CD4-positive, alpha-beta T cell treated with Interleukin-4 for 4 hours (primary cell): ENCODE results near the gene LAMA4.

Source experiments
- DNase-seq: peaks from one replicate; pipeline ENCODE4 v3.0.0-alpha.2; 2020

LAMA4 gene

DNA sequence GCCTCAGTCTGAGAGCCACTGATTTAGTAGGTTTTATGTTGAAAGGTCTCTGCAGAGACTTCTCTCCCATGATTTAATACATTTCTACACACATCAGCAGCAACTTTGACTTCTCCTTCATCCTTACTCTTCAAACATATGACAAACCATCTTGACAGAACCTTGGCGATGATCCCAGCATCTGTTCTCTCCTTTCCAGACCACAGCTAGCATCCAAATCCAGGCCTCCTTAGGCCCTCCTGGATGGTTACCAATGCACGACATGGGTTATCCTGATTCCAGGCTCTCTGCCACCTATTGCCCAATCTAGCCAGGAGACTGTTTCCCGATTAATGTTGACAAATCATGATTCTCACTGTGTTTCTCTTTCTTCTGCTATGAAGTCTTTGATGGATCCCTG, 16.8 kb downstream of the LAMA4 start:
- DNase-seq, result no peak

DNA sequence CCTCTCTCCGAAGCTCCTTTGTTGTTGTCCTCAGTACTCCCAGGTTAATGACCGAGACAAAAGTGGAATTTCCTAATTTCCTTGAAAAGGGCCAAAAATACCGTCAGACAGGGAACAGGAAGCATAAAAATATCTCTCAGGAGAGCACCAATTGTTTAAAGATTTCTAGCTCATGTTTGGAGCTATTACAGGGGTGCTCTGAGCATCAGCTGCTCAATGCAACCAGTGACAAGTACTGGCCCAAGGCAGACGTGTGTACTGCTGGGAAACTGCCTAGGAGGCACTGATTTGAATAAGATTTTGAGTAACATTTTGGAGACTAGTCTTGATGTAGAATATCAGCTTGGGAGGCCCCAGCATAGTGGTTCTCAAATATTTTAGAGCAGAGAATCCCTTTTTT, 17.3 kb downstream of the LAMA4 start:
- DNase-seq, result no peak

DNA sequence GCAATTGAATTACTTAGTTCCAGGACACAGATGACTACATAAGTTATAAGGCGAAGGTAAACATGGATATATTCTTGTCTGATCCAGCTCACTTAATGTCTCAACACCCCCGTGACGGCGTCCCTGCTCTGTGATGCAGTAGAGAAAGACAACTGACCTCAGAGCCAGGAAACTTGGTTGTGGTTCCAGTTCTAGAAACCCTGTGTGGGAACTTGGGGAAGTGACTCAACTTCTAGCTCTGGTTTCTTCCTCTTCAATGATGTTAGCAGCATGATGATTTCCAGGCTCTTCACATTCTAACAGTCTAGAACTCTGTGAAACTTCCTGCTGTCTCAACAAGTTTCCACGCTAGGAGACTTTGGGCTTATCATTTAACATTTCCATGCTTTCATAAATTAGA, 18.4 kb downstream of the LAMA4 start:
- no peak for DNase-seq

DNA sequence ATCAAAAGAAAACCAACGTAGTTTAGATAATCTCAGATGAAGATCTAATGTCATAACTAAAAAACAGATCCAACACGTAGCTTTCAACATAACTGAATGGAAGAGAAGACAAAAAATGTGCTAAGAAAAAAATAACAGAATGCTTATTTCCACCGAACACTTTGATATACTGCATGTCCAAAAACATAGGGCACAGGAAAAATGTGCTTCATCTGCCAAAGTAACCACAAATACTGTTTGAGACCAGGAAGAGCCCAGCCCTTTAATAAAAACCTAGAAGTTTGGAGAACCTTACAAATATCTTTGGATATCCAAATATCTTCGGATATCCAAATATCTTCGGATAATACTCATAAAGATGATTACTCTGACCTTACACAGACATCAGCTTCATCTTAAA, 19.8 kb downstream of the LAMA4 start:
- no peak for DNase-seq

DNA sequence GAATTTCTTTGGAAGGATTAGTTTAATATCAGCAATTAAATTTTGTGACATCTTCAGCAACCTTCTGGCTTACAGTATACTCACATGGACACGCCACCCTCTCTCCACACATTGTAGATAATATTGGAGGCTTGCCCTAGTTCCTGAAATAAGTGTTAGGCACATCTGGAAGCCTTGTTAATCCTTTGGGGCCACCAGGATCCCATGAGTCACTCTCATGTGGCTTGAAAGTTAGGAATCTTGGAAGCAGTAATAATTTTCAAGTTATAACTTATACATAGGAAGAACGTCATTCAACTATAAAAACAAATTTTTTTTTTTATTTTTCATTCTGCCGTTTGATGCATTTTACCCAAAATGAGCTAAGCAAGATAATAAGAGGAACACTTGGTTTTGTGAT, 20.5 kb downstream of the LAMA4 start:
- DNase-seq, result no peak

DNA sequence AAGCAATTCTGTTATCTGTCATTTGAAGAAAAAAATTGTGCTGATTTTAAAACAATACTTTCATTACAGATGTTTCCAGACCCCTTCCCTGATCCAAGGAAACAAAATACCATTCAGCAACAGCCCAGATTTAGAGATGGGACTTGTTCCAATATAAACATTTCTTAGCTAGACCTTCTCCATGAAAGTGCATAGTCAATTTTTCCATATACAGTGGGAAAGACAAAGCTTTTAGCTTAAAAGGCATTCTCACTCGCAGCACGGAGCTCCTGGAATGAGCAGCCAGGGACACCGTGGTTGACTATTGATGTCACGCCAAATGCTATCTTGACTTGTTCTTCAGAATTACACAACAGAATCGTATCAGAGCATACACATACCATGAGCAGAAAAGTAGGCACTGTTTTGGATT, 21.5 kb downstream of the LAMA4 start:
- no peak for DNase-seq

DNA sequence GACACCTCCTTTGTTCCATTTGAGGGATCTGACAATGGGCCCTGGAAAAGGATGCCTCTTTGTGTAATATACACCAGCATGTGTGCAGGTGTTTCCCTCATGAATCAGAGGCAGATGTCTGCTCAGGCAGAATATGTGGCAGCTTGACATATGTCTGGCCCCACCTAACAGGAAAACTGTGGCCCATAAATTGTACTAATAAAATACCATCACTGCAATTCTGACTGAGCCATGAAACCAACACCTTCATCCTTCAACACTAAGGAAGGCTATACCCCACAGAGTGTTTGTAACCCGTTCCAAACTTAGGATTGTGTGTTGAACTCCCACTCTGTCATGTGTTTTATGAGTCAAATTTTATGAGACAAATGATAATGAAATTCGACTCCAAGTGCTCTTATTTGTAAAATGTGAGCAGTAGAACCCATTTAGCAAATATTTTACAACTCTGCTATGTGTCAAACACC, 22.7 kb downstream of the LAMA4 start:
- no peak for DNase-seq

DNA sequence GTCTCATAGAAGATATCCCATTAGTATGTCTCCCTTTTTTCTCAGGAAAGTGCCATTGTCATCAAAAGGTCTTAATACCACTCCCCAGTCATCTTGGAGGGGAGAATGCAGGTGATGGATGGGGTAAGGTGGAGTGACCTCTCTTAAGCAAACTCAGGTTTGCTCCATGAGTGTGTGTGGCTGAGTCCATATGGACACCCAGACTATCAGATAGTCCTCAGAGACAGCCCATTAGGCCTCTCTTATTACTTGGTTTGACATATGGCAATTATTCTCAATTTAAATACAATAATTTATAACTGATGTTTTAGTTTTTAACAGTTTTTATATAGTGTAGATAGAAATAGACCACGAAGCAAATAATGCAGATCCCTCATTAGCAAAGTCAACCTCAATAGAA, 23.2 kb downstream of the LAMA4 start:
- DNase-seq, result no peak

DNA sequence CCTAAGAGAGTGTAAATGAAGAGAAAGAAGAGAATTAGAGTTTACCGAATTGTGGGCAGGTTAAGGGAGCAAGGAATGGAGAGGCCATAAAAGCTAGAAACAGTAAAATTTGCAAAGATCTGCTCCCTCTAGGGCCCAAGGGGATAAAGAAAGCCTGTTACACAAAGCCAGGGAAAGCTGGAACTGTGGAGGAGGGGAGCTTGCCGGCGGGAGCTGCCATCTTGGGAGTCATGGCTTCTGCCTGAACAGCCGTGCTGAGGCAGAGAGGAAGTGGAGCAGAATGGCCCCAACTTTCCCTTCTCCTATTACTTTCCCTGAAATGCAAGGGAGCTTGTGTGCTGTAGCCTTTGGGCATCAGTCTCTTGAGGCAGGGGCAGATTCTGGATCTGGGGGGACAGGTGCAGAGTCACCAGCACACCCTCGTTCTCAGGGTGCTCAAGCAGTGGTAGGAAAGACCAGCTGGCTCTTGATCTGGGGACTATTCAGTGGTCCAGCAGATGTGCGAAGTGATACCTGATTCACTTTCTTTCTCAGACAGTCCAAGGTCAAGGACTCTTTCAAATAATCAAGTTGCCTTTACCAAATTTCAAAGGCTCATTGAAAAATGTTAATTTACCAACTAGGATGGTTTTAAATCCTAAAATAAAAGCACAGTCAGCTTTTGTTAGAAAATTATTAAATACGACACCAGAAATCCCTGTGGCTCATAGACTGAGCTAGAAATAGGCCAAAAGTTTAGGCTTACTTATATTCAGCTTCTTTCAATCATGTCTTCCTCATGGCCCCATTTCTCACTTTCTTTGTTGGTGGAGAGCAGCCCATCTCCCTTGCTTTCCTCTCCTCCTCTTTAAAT, 25.7 kb downstream of the LAMA4 start:
- DNase-seq, result no peak

DNA sequence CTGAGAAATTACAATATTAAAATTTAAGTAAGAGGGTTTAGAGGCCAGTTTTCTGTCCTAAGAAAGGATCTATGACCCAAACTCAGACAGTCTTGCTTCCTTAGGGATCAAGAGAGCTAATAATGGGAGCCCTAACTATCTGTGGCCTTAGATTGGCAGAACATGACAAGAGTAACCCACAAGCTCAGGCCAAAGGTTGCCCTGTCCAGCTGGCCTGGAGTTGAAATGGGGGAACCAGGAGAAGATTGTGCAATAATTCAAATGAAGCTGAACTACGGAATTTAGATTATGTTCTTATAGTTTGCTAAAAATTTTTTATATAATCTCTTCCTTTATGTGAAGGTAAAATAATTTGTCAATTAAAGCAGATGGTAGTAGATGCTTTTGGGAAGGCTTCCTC, 26.4 kb downstream of the LAMA4 start:
- no peak for DNase-seq

DNA sequence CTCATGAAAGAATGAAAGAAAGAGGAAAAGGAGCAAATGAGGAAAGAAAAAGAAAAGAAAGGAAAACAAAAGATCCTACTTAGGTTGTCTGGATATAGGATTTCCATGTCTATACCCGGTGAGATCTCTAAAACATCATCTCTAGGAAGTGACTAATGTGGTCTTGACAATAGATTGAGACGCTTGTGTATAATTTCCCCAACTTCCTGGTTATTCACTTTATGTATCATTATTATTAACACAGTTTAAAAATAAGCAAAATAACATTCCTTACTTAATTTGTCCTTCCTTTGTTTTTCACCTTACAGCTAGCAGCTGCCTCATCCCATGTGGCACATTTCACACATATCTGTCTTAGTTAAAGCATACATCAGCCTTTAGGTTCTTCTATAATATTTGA, 27.0 kb downstream of the LAMA4 start:
- DNase-seq, result no peak

DNA sequence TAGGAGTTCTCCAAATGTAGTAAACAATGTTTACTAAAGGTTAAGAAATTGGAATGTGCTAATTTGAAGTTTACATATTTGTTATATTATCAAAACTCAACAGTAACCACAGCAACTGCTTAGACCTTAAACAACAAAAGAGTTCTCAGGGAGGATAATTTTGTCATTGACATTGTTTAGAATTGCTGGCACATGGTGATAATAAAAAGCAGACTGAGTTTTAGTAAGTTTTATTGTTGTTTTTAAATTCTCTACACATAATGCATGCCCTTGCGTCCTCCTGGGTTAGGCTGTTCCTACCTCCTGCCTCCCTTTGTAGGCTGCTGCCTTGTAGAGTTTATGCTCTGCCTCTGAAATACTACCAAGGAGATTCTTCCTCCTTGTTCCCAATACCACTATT, 28.7 kb downstream of the LAMA4 start:
- no peak for DNase-seq

DNA sequence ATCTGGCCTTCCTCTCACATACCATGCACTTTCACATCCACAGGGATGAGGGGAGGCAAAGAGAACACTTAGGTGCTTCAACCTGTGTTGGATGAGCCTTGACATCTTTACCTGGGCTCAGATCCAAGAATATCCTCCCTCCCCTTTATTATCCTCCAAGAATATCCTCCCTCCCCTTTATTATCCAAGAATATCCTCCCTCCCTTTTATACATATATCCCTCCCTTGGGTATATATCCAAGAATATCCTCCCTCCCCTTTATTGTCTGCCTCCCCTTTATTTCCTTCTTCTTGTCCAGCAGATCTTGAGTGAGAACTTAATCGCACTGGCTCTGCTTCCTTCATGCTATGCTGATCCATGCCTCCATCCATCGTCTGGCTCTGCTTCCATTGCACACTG, 30.3 kb downstream of the LAMA4 start:
- no peak for DNase-seq

DNA sequence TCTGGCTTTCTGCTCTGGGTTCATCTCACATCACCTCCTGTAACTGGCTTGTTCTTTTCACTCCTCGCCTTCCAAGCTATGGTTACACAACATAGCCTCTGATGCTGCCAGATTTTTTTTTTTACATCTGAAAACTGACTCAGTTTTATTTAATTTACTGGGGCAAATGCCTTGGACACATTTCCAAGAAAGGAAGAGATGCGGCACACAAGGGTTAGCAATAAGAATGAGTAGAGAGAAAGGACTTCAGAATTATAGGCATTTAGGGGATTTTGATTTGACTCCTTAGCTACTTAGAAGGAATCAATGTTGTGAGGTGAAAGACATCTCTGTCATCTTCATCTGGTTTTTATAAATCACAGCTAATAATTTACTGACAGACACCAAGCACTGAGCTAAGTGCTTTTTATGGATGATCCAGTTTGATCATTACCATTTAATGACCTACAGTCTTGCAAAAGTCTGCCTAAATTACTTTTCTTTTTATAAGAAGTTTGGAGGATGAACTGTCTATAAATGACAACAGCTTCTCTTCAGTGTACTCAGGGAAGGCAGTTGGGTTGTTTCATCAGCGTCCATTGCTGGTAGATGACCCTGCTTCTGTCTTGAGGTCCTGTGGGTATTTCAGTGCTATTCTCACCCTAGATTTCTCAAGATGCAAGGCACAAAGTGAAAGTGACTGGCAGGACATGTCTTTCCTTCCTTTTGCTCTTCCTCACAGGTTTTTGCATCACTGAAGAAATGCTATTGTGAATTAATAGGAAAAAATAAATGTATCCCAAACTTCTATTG, 31.1 kb downstream of the LAMA4 start:
- DNase-seq, result no peak

DNA sequence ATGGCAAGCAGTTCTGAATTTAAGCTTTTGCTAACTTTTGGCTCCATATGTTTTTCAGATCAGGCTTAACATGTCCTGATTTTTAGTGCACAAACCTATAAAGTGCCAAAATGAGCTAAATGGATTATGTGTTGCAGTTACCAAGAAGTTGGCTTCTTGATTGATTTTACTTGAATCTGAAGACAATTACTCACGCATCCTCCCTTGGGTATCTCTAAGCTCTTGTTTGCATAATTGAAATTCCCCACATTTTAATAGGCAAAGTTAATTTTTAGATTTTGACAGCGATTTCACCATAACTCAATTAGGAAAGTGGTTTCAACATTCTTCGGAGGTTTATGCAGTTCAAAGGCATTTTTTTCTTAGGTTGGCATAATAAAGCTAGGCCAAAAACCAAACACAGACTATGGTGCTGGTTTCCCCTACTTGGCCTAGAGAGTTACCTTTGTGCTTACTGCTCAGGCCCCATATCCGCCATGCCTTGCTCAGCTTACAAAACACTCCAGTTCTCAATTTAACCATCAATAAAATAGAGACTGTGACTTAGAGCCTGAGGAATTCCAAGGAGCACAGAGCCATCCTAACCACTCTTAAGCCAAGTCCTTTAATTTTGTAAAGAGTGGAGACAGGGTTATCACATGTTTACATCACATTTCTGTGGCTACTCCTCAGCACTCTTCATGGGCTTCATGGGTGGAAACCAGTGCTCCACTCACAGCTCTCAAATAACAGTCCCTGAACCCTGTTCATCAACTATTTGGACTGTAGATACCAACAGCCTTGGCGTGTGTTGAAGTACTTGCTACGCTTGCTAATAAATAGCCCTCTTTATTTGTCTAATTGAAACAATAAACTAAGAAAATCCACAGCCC, 32.1 kb downstream of the LAMA4 start:
- DNase-seq, result no peak

DNA sequence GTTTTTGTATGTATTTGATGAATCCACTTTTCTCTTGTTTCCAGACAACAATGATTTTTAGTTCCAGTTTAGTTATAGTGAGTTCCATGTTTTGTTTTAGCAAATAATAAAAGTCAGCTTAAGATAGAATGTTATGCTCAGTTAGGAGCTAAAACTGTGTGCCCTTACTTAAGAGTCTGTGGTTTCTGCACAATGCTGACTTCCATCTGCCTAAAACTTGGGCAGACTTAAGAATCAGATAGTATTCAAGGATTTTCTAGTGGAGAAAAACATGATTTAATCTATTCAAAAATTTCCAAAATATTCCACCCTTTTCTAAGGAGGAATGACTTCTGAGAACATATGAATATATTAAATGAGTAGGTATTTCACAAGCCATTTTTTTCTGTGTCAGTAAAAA, 32.8 kb downstream of the LAMA4 start:
- no peak for DNase-seq

DNA sequence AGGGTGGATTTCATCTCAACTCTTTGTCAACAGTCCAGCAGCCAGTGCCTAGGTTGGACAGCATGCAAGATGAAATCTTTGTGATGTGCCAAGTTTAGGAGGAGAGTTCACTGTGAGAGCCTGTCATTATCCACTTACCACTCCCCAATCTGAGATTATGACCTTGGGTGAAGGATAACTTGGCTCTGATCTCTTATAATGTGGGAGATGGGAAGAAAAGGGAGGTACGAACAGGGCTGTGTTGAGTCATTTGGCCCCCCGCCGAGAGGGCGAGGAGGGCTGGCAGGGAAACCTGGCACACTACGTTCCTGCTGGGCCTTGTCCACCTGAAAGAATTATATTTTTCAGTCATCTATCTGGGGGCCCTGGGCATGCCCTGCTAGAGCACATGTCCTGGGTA, 35.8 kb downstream of the LAMA4 start:
- DNase-seq, result no peak

DNA sequence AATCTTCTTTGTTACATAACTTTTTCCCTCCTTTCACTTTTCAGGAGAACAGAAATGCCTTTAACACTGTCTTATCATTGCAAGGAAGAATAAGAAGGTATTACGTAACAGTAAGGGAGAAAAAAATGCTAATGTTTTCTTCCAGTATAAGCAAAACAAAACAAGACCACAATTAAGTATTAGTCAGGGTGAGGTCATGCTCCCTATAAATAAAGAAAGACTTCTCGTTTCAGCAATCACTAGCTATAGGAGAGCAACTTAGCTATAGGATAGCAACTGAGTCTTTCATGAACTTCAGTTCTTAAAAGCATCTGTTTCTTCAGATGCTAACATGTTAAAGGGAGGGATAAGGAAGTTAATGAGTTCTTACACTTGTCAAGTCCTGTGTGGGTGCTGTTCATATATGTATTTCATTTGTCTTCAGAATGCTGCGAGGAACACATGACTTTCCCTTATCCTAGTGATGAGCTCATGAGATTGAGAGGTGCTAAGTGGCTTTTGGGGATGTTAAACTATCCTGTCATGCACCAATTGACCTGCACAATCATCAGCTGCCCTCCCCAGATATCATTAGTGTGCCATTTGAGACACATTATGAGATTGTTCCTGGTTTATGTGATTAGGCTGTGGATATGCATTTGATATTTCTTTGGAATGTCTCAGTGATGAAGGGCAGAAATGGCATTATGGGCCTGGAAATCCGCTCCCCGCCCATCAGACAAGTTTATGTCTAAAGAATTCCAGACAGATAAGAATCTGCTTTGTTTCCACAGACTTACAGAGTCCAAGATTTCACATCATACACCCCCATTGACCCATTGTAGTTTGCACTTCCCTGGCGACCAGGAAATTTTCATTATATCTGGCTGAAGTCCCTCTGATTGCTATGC, 37.5 kb downstream of the LAMA4 start:
- DNase-seq, result no peak

DNA sequence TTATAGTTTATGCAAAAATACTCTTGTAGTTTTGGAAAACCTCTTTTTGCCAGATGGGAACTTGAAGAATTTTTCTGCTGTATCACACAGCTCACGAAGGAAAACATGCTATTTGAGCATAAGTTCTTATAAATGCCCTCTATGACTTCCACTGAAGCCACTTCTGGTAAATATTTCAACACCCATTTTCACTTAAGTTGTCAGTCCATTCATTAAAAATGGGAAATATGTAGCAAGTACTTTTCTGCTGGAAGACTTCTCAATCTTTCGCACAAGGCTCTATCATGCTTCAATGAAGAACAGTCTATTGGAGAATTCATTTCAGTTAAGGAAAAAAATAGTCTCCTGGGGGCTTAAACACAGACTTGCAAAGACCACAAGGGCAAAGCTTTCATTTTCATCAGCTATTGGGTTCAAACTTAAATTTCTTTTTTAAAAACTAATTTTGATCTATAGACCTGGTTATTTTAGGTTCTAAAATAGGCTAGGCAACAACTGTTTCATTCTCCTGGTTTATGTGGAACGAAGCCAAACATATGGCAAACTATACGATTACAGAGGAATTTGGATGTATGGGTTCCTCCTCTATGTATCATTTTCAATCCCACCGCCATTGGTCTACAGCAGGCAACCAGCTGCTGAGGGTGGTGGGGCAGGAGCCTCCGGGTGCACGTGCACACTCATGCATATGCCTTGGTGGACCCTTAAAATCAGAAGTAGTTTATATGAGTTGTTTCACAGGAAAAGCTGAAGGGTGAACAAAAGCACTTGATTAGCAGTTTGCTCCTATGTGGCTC, 38.7 kb downstream of the LAMA4 start:
- DNase-seq, result no peak

DNA sequence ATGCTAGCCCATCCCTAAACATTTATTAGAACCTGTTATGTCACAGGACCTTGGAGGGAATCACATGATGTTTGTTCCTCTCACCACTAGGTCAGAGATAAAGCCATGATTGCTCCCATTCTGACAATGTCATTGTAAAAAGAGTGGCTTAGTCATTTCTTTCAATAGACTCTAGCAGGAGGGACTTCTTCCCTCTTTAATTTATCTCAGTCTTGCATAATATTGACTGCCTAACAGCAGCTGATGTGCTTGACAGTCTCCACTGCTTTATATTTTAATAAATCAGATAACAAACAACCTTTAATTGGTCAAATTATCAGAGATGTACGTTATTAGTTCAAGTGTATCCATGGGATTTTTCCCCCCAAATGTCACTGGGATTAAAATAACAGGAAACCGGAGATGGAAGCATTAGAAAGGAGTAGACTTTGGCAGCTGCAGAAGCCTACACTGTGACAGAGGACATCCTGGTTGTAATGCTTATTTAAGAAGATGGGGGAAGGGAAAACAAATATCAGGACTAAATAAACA, 39.6 kb downstream of the LAMA4 start:
- no peak for DNase-seq

DNA sequence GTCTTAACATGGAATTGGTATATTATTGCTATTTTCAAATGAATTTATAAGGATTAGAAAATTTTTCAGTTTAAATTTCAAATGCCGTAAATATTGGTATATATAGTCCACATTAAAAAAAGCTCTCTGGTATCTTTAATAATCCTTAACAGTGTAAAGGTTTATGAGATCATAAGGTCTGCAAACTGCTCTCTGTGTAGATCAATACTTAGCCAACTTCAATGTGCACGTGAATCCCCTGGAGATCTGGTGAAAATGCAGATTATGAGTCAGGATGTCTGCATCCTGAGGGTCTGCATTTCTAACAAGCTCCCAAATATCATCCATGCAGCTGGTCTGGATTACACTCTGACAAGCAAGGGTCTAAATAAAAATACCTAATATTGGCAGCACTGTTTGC, 43.5 kb downstream of the LAMA4 start:
- DNase-seq, result no peak
